ENCODE data around the gene ATN1.

Gene ATN1

DNA sequence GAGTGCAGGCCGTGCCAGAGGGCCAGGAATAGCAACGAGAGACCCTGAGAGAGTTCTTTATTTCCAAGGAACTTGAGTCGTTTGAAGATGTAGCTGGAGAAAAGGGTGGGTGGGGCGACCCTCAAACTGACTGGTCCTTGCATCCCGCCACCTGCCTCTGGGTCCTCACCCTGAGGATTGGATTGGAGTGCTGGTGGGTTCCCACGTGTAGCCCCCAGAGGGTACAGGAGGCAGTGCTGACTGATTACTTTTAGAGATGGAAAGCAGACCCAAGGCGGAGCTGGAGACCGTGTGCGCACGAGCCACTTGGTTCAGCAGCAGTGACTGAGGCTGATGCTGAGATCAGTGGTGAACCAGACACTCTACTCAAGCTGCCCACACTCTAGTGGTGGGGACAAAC, 49.9 kb downstream of the ATN1 start:
- no peak for DNase-seq

DNA sequence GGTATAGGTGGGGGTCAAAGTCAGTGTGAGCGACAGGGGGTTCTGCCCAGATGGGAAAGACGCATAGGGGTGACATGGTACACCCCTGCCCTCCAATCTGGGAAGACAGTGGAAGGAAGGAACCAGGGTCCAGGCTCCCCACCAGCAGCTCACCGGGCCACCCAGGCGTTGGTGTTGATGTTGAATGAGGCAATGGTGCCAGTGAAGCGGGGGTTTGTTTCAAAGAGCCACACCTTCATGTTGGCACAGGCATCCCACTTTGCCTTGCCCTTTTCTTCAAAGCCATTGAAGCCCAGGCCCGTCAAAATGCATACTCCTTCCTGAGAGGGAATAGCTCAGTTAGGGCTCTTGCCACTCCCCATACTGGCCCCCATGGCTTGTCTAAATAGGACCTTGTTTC, 50.4 kb downstream of the ATN1 start:
- no peak for DNase-seq

- no peak for DNase-seq
These were observed 50.9 kb downstream of the ATN1 start for GRCh38 chr12:6978611-6979011.

GRCh38 chr12:6979021-6979420, 51.3 kb downstream of the ATN1 start:
- DNase-seq = no peak

DNA sequence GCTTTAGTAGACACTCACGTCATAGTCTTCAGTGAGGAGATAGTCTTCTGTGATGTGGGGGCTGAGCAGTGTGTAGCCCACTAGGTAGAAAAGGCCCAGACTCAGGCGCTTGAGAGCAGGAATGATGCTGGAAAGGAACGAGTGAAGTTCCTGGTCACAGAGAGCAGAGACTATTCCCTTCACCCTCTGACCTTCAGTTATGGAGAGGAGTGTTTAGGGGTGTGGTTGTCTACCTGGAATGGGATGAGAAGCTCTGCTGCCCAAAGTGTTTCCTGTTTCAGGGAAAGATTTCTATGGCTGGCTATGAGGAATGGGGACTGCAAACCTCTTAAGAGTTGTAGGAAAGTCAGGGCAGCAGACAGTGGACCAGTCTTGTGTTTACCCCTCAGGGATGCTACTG, 51.7 kb downstream of the ATN1 start:
- DNase-seq = no peak

DNA sequence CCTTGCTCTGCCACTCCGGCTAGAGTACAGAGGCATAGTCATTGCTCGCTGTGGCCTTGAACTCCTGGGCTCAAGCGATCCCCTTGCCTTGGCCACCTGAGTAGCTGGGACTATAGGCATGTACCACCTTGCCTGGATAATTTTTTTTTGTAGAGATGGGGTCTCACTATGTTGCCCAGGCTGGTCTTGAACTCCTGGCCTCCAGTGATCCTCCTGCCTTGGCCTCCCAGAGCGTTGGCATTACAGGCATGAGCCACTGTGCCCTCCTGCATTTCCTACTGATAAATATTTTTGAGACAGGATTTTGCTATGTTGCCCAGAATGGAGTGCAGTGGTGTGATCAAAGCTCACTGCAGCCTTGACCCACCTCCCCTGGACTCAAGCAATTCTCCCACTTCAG, 52.3 kb downstream of the ATN1 start:
- DNase-seq = no peak

GRCh38 chr12:6980740-6981139, 53.0 kb downstream of the ATN1 start:
- DNase-seq = no peak

DNA sequence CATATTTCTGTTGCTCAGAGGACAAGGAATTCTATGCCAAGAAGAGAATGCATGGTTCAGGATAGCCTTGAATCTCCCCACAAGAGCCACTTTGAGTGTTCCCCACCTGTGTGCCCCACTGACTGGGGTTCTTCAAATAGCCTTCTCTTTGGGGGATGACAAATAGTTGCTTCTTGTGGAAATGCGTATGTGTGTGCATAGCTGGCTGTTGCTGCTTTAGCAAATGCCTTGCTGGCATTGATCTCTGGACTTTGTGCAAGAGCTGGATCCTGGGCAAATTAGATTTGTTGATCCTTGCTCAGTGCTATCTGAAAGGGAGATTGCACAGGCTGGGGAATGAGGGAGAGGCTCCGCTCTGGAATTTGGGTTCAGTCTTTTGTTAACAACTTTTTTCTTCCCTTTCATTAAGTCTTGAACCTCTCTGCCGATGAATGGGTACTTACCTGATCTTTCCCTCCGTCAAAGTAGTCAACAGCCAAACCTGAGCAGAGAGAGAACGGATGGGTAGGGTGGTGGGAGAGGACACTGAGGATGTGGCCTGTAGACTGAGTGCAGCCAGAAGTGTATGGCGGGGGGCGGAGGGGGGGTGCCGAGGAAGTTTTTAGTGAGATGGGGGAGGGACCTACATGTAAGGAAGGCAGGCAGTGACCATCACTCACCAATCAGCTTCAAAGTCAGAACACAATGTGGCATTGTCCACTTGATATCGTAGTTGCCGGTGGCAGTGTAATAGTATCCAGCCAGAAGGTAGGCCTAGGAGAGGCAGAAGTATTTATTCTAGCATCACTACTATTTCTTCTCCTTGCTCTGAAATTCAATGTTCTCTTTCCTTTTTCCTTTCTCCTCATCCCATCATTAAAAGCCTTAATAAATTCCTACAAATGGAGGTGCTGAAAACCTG, 53.6 kb downstream of the ATN1 start:
- no peak for DNase-seq

- DNase-seq = no peak
These were observed 54.8 kb downstream of the ATN1 start for GRCh38 chr12:6982532-6982931.

DNA sequence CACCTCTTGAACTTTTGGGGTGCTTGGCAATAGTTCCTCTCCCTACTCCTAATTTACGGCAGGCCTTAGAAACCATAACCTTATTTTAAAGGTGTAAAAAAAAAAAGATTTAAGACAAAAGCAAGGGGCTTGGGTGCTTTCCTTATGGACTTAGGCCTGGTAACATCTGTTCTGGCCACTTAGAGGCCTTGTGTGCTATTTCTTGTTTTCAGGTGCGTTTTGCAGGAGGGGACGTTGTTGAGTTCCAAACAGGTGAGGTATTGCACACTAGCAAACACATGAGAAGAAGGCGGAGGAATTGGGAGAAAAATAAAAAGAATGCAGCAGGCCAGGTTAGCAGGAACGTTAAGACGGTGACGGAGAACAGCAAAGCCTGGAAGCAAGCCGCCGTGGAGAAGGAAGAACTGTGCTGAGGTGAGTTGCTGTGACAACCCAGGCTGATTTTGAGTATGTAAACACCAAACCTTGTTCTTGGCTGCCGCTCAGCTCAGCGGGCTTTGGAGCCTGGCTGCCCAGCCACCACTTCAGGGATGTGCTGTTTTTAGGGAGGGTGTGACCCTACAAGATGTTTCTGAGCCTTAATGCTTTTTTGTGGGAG, 60.3 kb downstream of the ATN1 start:
- DNase-seq = no peak

Data from retina (tissue), 1 donor.